Epidermal melanocyte (primary cell): ENCODE data around the gene XKR3.
"Not testable (repeated sequence)": the region's sequence is repeated elsewhere in the genome, so short reads cannot be mapped to it uniquely, and the experiment has no call there.

ENCODE experiments used
- DNase-seq: peaks from one replicate; pipeline ENCODE4 v3.0.0; 2011; ENCODE audit warnings: low spot score; ENCODE audit not compliant: insufficient read length

Gene XKR3

GRCh38 chr22:16824716-16825687 is at the start of gene XKR3:
Gene XKR3, minus strand, starts transcription at chr22:16825411. Its CDS starts 17,338 bp downstream, at chr22:16808073.
- no peak for DNase-seq

DNA sequence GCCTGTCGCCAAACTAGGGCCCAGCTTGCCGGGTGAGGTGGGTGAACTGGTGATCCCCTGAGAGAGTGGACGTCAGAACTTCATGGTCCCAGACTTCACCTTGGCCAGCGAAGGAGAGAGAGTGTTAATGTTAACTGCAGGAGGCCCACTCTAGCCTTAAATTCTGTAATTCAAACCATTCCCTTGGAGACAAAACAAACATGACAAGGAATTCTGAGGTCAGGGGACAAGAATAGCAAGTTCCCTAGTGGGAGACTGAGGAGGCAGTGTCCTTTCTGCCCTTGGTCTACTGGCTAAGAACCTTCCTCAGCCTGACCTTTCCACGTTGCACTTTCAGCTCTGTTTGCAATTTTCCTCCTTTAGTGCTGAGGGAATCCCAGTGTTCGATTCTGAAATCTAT is 44.4 kb upstream of the XKR3 start:
- not testable (repeated sequence) for DNase-seq

DNA sequence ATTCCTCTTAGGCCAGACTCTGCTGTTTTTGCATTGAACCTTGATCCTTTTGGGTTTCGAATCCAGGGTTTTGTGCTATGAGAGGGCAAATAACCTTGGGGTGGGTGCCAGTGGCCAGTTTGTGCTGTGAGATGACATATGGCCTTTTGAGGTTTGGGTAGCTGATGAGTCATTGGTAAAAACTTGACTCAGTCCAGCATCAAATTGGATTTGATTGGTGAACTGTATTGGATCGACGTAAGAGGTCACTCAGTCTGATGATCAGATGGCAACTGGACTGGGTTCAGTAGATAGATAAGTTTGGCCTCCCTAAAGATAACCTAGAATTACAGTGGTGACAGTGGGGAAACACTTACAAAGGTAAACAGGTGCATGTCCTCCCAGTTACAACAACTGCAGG is 41.0 kb upstream of the XKR3 start:
- no peak for DNase-seq

DNA sequence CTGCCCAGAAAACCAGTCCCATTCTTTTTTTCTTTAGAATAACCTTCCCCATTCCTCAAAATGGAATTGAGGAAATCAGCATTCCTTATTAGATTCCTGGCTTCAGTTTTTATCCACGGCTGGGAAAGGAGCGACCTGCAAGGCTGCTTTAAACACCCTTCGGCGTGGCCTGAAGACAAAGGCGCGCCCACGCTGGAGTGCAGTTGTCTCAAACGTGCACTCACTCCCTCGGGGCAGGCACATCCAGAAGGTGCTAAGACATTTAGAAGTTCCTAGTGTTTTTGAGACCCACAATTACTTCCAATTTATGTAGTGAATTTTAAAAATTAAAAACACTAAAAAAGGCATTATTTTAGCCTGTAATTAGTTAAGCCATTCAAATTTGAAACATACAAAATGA is 31.6 kb upstream of the XKR3 start:
- not testable (repeated sequence) for DNase-seq

- no peak for DNase-seq
Measured at GRCh38 chr22:16854631-16855030, 29.4 kb upstream of the XKR3 start.

DNA sequence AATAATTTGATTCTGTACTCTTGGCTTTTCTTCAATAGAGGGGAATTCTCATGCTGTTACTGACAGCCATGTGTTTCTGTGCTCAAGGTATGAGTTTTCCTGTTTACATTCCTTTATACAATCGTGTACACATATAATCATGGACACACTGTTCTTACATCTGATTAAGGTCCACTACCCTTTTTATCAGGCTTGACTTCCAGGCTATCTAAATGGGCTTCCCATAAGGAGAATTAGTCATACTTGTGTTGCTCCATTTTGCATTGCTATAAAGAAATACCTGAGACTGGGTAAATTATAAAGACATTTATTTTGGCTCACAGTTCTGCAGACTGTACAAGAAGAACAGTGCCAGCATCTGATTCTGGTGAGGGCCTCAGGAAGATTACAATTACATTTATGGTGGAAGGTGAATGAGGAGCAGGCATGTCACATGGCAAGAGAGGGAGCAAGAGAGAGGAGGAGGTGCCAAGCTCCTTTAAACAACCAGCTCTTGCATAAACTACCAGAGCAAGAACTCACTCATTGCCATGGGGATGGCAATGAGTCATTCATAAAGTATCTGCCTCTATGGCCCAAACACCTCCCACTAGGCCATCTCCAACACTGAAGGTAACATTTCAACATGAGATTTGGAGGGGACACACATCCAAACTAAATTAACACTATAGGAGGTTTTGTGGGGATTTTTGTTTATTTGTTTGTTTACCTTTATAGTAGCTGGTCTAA is 26.2 kb upstream of the XKR3 start:
- not testable (repeated sequence) for DNase-seq

- DNase-seq = no peak
Measured at GRCh38 chr22:16847271-16847670, 22.1 kb upstream of the XKR3 start.

GRCh38 chr22:16845881-16846280 is 20.7 kb upstream of the XKR3 start:
- no peak for DNase-seq

DNA sequence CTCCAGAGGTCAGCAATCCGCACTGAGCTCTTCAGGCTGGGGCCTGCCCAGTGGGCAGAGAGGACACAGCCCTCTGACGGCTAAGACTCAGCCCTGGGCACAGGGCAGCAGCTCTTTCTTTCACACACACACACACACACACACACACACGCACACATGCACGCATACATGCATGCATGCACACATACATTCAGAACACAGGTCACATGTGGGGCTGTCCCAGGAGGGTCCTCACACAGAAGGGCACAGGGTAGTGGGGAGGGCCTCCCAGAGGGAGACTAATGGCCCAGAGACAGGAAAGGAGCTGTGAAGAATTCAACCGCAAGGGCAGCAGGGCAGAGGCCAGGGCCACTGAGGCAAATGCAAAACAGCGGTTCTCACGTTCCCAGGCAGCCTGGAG is 20.3 kb upstream of the XKR3 start:
- DNase-seq = no peak

GRCh38 chr22:16844529-16844928 is 19.3 kb upstream of the XKR3 start:
- no peak for DNase-seq

DNA sequence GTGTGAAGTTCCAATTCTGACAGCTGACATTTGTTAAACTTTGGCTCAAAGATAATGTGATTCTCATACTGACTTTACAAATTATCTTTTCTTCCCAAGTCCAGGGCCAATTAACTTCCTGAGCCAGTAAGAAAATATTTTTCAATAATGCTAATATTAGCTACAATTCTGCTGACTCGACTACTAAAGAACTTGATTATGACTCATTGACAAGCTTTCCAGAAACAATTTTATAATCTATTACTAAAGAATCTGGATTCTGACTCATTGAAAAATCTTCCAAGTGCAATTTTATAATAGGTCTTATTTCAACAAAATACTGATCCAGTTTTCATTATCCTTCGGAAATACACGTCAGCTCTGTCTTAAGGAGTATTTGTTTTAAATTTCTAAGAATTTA is 12.9 kb upstream of the XKR3 start:
- DNase-seq = no peak

DNA sequence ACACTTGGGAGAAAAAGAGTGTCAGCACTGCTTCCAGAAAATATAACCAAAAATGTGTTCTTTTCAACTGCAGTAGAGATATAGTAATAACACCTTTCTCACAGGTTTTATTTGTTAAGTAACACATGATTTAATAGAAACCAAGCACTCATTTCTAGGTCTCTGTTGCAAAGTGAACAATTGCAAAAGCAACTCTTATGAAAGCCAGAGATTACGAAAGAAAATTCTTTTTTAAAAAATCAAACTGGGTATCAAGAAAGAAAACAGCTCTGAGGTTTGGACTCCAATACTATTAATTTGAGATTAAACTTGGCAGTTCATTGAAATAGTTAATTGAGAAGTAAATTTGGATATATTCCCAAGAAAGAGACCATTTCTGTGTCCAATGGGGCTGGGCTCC is 9.8 kb upstream of the XKR3 start:
- no peak for DNase-seq

- no peak for DNase-seq
Measured at GRCh38 chr22:16831257-16831656, 6.0 kb upstream of the XKR3 start.

DNA sequence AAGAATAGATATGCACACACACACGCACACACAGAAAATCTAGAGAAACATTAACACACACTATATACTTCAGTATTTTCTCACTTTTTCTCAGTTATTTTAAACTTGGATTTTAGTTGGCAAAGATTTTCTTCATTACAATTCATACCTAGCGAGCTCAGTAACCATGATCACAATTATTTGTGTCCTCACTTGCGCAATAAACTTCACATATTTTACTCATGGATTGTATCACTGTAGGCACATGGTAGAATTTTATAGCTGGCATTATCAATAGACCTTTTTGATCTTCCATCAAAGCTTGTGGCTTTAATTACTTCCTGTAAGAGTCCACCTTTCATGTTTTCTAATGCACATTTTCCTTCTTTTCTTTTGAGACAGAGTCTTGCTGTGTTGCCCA is 4.8 kb upstream of the XKR3 start:
- no peak for DNase-seq

DNA sequence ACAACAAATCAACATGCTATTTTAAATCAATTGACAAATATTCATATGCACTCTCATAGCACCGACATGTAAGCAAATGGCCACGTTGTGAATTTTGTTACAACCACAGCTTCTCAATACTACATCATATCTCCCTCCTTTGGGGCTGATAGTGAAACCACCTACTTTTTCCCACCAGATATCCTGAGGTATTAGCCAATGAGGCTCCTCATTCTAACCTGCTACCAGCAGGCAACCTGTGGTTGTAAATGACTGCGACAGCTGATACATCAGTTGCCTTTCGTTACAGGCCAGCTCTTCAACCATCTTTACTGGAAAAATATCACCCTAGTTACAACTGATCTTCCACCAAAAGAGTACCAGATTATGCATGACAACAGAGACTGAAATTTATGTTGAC is 3.7 kb upstream of the XKR3 start:
- no peak for DNase-seq

DNA sequence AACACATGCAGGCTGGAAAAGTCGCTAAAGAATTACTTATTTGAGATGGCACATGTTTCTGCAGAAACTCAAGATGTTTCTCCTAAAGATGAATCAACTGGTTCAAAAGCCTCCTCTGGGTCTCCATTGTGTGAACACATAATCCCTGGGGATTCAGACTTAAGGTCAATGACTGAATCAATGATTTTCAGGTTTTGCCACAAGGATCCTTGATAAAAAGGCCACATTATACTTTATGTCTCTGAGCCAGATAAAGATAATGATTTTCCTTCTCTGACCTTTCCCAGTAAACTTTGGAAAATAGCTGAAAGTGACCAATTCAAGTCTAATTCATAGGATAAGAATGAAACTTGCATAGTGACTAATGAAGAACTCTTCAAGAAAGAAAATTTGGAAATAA is 2.3 kb upstream of the XKR3 start:
- DNase-seq = no peak

DNA sequence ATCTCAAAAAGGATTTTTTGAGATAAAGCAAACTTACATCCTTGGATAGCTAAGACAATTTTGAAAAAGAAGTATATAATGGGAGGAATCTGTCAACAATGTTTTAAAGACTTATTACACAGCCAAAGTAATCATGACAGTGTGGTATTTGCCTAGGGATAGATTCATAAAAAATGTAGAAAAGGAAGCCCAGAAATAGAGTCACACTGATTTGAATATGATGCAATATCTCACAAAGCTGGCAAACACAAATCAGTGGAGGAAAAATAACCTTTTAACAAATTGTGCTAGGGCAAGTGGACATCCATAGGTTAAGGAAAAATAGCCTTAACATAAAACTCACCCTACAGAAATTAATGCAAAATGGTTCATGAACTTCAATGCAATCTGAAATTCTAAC is 6.0 kb downstream of the XKR3 start:
- no peak for DNase-seq

DNA sequence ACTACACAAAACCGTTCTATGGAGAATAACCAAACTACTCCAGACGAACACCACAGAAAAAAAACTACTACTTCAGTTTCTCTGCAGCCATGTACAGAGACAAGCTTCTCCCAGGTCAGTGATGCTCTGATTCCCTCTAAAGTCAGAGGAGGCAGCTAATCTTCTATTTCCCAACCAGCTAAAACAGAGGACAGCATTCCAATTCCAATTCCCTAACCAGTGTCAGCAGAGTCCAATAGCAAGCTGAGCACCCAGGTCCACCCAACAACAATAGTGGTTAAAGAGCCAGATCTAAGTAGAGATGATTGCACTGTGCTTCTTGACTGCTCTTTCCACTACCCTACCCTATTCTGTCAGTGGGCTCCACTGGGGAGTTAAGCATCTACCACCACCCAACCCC is 6.7 kb downstream of the XKR3 start:
- DNase-seq = no peak

DNA sequence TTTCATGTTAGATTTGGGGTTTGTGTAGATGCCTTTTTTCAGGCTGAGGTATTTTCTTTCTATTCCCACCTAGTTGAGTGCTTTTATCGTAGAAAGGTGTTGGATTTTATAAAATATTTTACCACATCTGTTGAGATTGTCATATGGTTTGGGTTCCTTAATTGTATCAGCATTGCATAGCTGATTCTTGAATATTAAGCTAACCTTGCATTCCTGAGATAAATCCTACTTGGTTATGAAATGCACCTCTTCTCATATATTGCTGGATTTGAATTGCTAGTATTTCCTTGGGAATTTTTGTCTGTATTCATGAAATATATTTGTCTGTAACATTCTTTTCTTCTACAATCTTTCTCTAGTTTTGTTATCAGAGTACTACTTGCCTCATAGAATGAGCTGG is 10.1 kb downstream of the XKR3 start:
- DNase-seq = no peak

DNA sequence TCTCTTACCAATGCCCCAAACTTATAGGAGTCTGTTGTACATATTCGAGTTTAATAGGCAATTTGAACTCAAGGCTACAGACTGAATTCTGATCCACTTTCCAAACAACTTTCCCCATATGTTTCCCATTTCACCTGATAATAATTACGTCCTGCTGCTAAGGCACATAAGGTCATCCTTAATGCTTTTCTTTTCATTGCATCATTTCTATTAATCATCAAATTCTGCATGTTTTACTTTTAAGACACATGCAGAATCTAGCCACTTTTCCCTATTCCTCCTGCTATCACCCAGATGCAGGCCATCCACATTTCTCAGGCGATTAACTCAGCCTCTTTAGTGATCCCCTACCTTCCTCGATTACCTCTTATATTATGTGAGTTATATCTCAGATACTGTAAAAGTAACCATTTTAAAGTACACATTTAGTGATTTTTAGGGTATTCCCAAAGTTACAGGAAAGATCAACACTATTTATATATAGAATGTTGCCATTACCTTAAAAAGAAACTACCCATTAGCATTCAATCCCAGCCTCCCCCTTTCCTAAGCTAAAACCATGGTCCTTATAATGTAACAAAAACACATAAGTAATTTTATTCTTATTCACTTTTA is 14.9 kb downstream of the XKR3 start:
- DNase-seq = no peak

DNA sequence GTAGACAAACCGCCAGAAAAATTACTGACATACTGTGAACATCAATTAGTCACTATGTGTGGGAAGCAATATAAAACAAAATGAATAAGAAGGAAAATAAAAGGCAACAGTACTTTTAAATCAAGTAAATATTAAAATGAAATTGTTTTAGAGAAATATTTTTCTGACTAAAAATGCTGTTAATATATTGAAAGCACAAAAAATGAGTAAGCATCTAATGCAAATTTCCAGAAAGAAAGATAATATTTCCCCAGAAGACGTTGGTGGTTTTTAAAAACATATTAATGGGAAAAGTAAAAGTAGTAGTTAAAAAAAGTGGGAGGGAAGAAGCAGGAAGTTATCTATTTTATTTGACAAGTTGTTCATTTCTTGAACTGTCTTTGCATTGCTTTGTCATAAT is 16.5 kb downstream of the XKR3 start:
- no peak for DNase-seq

DNA sequence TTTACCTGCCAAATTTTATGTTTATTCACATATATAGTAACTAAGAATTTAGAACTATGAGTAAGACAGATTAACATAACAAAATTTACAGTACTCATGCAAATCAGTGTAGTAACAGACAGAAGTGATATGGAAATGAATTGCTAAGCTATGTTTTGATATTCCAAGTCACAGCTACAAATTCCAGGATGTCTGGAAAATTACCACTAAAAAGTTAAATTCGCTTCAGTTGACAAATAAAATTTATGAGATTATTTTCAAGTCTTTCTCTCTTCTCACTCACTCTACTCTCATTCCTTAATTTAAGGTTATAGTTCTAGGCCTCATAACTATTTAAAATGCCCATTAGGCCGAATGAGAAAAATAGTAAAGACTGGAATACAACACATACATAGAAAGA is 18.1 kb downstream of the XKR3 start:
- DNase-seq = no peak
